Lower leg skin (tissue), 3 donors: ENCODE results near the gene ADM2.
A peak's percentile ranks its signal among the peaks of the same experiment; 100 is the strongest.

Experiments
- POLR2A ChIP-seq, 2 donors: fragments of 450-650 bp; IDR thresholded peaks; one replicate each; pipeline ENCODE4 v1.6.1; 2016 to 2017; ENCODE audit warnings: antibody characterized with exemption in 2 of 2, mild to moderate bottlenecking in 1 of 2, moderate library complexity in 1 of 2
- TF ChIP-seq, protein P1 (sequence below), 3 donors: fragments of 450-650 bp; IDR thresholded peaks; one replicate each; pipeline ENCODE4 v1.5.1; 2016; ENCODE audit warnings: antibody characterized with exemption in 3 of 3, mild to moderate bottlenecking in 3 of 3, moderate library complexity in 2 of 3

DNA sequence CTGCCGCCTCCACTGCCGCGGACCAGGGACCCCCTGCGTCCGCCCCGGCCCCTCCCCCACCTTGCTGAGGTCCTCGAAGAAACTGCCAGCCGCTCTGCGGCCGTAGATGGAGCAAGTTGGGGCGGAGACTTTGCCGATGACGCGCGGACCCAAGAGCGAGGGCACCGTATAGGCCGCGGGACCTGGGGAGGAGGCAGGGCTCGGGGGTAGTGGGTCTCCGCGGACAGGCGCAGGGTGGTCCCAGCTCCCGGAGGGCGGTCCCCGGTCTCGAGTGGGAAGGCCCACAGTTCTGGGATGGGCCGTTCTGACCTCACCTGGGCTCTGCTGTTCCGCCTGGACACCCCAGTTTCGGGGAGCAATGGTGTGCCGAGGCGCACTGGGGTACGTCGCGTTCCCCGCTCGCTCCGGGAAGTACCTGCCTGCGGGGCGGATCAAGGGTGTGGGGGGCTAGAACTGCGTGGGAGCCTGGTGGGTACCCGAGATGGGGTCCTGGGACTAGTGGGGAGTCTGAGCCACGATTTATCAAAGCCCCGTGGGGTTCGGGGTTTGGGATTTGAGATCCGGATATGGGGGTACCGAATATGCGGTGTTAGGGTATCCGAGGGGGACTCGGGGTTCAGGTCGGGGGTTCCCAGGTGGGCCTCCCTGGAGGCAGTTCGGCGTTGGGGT, 49.7 kb downstream of the ADM2 start:
- TF ChIP-seq, protein P1, sequence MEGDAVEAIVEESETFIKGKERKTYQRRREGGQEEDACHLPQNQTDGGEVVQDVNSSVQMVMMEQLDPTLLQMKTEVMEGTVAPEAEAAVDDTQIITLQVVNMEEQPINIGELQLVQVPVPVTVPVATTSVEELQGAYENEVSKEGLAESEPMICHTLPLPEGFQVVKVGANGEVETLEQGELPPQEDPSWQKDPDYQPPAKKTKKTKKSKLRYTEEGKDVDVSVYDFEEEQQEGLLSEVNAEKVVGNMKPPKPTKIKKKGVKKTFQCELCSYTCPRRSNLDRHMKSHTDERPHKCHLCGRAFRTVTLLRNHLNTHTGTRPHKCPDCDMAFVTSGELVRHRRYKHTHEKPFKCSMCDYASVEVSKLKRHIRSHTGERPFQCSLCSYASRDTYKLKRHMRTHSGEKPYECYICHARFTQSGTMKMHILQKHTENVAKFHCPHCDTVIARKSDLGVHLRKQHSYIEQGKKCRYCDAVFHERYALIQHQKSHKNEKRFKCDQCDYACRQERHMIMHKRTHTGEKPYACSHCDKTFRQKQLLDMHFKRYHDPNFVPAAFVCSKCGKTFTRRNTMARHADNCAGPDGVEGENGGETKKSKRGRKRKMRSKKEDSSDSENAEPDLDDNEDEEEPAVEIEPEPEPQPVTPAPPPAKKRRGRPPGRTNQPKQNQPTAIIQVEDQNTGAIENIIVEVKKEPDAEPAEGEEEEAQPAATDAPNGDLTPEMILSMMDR (IDR thresholded peaks at IDR 0.05) = no peak
- peak in 1 of 2 donors; percentile 23 for TF ChIP-seq POLR2A (IDR thresholded peaks at IDR 0.05)
